Mucosa of descending colon (tissue), 3 donors: Measurements from ENCODE around the gene CNOT4. TPM values are rescaled to one million over a fixed set of nuclear protein-coding genes. Genes with fewer than 3 reads are reported as not detected.

ENCODE experiments used
- ATAC-seq: fragments of 200-7000 bp; cut with Tn5 transposase; one replicate; pipeline ENCODE4 v1.9.1; 2020; ENCODE audit warnings: mild to moderate bottlenecking, moderate library complexity
- DNase-seq, 3 donors: peaks; one replicate each; pipeline ENCODE4 v3.0.0-alpha.2; 2020
- H3K36me3 ChIP-seq: fragments of 200-600 bp; one replicate; pipeline ENCODE4 v1.8.0; 2021; ENCODE audit warnings: low read depth, mild to moderate bottlenecking
- H3K4me1 ChIP-seq: fragments of 200-600 bp; one replicate; pipeline ENCODE4 v1.8.0; 2021; ENCODE audit warnings: low read depth, mild to moderate bottlenecking
- H3K4me3 ChIP-seq: fragments of 200-600 bp; one replicate; pipeline ENCODE4 v1.8.0; 2021; ENCODE audit warnings: mild to moderate bottlenecking
- H3K9me3 ChIP-seq: fragments of 200-600 bp; one replicate; pipeline ENCODE4 v1.8.0; 2021; ENCODE audit warnings: mild to moderate bottlenecking
- CTCF ChIP-seq: fragments of 200-600 bp; IDR thresholded peaks from one replicate; pipeline ENCODE4 v1.8.0; 2022; ENCODE audit warnings: antibody characterized with exemption, mild to moderate bottlenecking
- intact Hi-C, 2 donors: fragments of 100-400 bp; cut with DNase I in 1 of 2; cut with micrococcal nuclease in 1 of 2; formaldehyde crosslinking; loops; one replicate each; pipeline versions ENCODE4 v1.11.0 to v1.11.1; 2022; cut with DNase I, micrococcal nuclease
- total RNA-seq, 3 donors: library from RNA; stranded (reverse); fragmentation: NEBNext Ultra II Directional in 2 of 3; extraction: Animal tissue kit (Norgen Biotek cat#: 25700) in 2 of 3; gene quantifications; one replicate each; pipeline versions ENCODE4 v1.2.1 to v1.2.4, GENCODE V29; 2021 to 2023
- donor health status: DM: no; HTN: no; CAD: no; lungs with moderate emphysema.
- donor health status: DM: no; HTN: no; CAD: no.
- donor health status: DM: no; HTN: yes; CAD: no.

CNOT4 gene
- total RNA-seq, 3 donors from 2014 or later: 18.3 to 37.2 (median 22.1) TPM

GRCh38 chr7:135553346-135553745 is 43.4 kb upstream of the CNOT4 start:
- TF ChIP-seq CTCF: no peak
- Histone ChIP-seq H3K4me1 (no peaks in the 10 kb centered on the region), H3K4me3 (no peak overlapping the region), H3K9me3 (no peaks in the 10 kb centered on the region), H3K36me3 (no peaks in the 10 kb centered on the region)
- ATAC-seq (no peak), DNase-seq (no peak)
- intact Hi-C loops: no loop called here

GRCh38 chr7:135552148-135552547 is 42.2 kb upstream of the CNOT4 start:
- H3K9me3 ChIP-seq: no peaks in the 10 kb centered on the region
- no peak overlapping the region for H3K4me3 ChIP-seq
- H3K4me1 ChIP-seq: no peaks in the 10 kb centered on the region
- no peak for TF ChIP-seq CTCF
- ATAC-seq: no peak
- intact Hi-C loops: no loop called here
- no peaks in the 10 kb centered on the region for H3K36me3 ChIP-seq
- no peak for DNase-seq

GRCh38 chr7:135550196-135550595 is 40.3 kb upstream of the CNOT4 start:
- no peak for ATAC-seq
- Histone ChIP-seq H3K36me3 (no peaks in the 10 kb centered on the region), H3K4me1 (no peaks in the 10 kb centered on the region), H3K9me3 (no peaks in the 10 kb centered on the region), H3K4me3 (no peak overlapping the region)
- intact Hi-C loops: no loop called here
- no peak for TF ChIP-seq CTCF
- DNase-seq: no peak

GRCh38 chr7:135541029-135541428 is 31.1 kb upstream of the CNOT4 start:
- no peak for TF ChIP-seq CTCF
- Histone ChIP-seq H3K4me1 (no peaks in the 10 kb centered on the region), H3K36me3 (no peaks in the 10 kb centered on the region), H3K9me3 (no peaks in the 10 kb centered on the region), H3K4me3 (no peak overlapping the region)
- no peak for DNase-seq
- intact Hi-C loops: no loop called here
- ATAC-seq: no peak

- ATAC-seq: no peak
- Histone ChIP-seq H3K4me3 (no peak overlapping the region), H3K9me3 (no peaks in the 10 kb centered on the region), H3K36me3 (no peaks in the 10 kb centered on the region), H3K4me1 (no peaks in the 10 kb centered on the region)
- no peak for DNase-seq
- intact Hi-C loops: no loop called here
- no peak for TF ChIP-seq CTCF
These were observed 29.7 kb upstream of the CNOT4 start for GRCh38 chr7:135539629-135540028.

GRCh38 chr7:135538376-135538775 is 28.5 kb upstream of the CNOT4 start:
- no peak for DNase-seq
- ATAC-seq: no peak
- Histone ChIP-seq H3K9me3 (no peaks in the 10 kb centered on the region), H3K4me1 (no peaks in the 10 kb centered on the region), H3K4me3 (no peak overlapping the region), H3K36me3 (no peaks in the 10 kb centered on the region)
- intact Hi-C loops: no loop called here
- TF ChIP-seq CTCF: no peak
